Measurements from ENCODE around the gene PHACTR2. TPM values are rescaled to one million over a fixed set of nuclear protein-coding genes. Genes with fewer than 3 reads are reported as not detected.

PHACTR2 gene
- total and polyA plus RNA-seq, 9 donors = 9.8 to 76.2 (median 45.4) TPM

GRCh38 chr6:143694013-143694412 is 16.2 kb downstream of the PHACTR2 start:
- intact Hi-C loops (cut with DNase I) = no loop called here
- H3K4me1 ChIP-seq (ENCODE audit: insufficient read depth) = peaks cover 6% of the 10 kb centered on the region
- DNase-seq = no peak
- H3K27ac ChIP-seq = no peak overlapping the region
- TF ChIP-seq EP300 (IDR thresholded peaks at IDR 0.05) (no peak), POLR2A (IDR thresholded peaks at IDR 0.05) (no peak)
- TF ChIP-seq, protein P1, sequence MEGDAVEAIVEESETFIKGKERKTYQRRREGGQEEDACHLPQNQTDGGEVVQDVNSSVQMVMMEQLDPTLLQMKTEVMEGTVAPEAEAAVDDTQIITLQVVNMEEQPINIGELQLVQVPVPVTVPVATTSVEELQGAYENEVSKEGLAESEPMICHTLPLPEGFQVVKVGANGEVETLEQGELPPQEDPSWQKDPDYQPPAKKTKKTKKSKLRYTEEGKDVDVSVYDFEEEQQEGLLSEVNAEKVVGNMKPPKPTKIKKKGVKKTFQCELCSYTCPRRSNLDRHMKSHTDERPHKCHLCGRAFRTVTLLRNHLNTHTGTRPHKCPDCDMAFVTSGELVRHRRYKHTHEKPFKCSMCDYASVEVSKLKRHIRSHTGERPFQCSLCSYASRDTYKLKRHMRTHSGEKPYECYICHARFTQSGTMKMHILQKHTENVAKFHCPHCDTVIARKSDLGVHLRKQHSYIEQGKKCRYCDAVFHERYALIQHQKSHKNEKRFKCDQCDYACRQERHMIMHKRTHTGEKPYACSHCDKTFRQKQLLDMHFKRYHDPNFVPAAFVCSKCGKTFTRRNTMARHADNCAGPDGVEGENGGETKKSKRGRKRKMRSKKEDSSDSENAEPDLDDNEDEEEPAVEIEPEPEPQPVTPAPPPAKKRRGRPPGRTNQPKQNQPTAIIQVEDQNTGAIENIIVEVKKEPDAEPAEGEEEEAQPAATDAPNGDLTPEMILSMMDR (IDR thresholded peaks at IDR 0.05) = no peak
- no peaks in the 10 kb centered on the region for H3K36me3 ChIP-seq
- WGBS, 3 donors = 92 to 99% (median 93%) methylated on average over 2 of the region's 2 CpGs
- H3K9me3 ChIP-seq = no peaks in the 10 kb centered on the region
- H3K27me3 ChIP-seq = no peaks in the 10 kb centered on the region
- H3K4me3 ChIP-seq = no peak overlapping the region

DNA sequence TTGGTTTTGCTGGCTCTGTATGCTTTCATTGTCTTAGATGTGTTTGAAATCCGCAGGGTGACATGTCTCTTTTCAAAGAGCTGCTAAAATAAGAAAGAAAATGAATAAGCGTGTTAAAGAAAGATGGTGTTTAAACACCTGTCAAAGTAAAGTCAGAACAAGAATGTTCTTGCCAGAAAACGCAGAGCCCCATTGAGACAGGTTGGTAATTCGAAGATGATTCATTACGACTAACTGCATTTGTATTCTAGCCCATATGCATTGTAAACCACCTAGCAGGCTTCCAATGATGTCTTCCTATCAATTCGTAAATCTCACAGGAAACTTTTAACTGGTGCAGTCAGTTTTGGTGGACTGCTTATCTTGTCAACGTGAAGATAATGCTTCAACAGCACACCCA is 16.8 kb downstream of the PHACTR2 start:
- no peaks in the 10 kb centered on the region for H3K36me3 ChIP-seq
- intact Hi-C loops (cut with DNase I) = no loop called here
- TF ChIP-seq, protein P1 (IDR thresholded peaks at IDR 0.05) = no peak
- no peak for TF ChIP-seq EP300 (IDR thresholded peaks at IDR 0.05)
- TF ChIP-seq POLR2A (IDR thresholded peaks at IDR 0.05) = no peak
- no peaks in the 10 kb centered on the region for H3K9me3 ChIP-seq
- DNase-seq = no peak
- H3K4me3 ChIP-seq = no peak overlapping the region
- H3K4me1 ChIP-seq (ENCODE audit: insufficient read depth) = peaks cover 9% of the 10 kb centered on the region
- WGBS, 3 donors = 89 to 95% (median 89%) methylated on average over 7 of the region's 7 CpGs
- H3K27me3 ChIP-seq = no peaks in the 10 kb centered on the region
- no peak overlapping the region for H3K27ac ChIP-seq

DNA sequence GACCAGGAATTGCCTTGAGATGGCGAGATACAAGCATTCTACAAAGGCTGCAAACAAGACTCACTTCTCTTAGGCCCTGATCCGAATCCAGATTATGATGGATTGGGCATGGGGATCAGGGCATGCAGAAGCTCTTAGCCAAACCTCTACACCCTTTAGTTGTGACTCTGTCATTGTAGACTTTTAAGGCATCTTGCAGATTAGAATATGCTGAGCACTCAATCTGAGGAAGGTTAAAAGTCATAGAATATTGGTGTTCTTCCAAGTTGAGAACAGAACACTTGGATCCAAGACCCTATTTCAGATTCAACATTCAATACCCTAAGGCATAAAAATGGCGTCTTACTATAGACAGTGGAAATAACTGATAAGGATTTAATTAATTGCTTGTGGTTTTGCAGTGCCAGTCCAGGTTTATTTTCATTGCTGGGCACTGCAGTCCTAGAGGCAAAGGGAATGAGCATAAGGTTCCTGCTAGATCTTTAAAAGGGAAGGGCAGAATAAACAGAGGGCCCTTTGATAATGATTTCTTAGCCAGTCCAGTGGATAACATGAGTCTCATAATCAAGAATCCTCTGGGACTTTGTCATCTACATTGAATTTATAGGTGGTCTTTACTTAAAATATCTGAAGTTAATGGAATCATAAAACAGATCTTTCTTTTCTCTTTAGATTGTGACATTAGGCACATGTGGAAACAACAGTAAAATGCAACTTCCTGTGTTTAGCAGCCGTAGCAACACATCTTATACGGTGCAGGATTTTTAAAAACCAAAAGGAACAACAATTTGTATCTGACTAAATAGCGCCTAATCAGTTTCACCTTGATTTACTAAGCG is 17.6 kb downstream of the PHACTR2 start:
- no peak for TF ChIP-seq EP300 (IDR thresholded peaks at IDR 0.05)

DNA sequence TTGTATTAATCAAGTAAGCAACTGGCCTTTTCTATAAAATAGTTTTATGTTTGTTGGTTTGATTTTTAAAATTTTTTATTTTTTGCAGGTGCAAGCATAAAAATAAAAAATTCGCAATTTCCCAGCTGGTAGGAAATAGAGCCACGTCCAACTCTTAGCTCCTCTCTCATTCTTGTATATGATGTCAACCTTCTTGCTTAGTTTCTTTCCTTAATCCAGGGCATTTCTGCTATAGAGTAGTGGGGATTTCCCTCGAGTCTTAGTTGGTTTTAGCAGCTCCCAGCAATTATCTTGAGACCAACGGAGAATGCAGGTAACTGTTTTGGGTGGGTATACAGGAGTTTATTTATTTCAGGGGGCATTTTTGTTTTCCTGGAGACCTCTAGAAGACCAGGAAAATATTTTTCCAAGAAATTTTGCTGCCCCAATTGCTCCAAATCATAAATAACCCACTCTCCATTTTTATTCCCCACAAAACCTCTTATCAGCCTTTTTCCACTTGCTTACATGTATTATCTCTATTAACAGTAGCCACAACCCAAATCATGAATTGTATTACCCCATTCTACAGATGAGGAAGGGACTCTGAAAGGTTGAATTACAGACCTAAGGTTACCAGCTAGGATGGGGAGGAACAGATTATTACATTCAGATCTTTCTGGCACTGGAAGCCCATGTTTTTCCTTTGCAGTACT is 18.4 kb downstream of the PHACTR2 start:
- H3K4me1 ChIP-seq (ENCODE audit: insufficient read depth) = peaks cover 13% of the 10 kb centered on the region
- H3K27ac ChIP-seq = no peak overlapping the region
- no peaks in the 10 kb centered on the region for H3K36me3 ChIP-seq
- WGBS, 3 donors = 62 to 77% (median 72%) methylated on average over 4 of the region's 4 CpGs
- no peak for DNase-seq
- intact Hi-C loops (cut with DNase I) = no loop called here
- no peak for TF ChIP-seq EP300 (IDR thresholded peaks at IDR 0.05)
- TF ChIP-seq, protein P1 (IDR thresholded peaks at IDR 0.05) = no peak
- no peak for TF ChIP-seq POLR2A (IDR thresholded peaks at IDR 0.05)
- H3K4me3 ChIP-seq = no peak overlapping the region
- no peaks in the 10 kb centered on the region for H3K27me3 ChIP-seq
- H3K9me3 ChIP-seq = no peaks in the 10 kb centered on the region

More for the DNA sequence above, 17.6 kb downstream of the PHACTR2 start:
- Histone ChIP-seq H3K27ac (no peak overlapping the region), H3K4me1 (ENCODE audit: insufficient read depth) (peaks cover 12% of the 10 kb centered on the region), H3K4me3 (no peak overlapping the region), H3K36me3 (no peaks in the 10 kb centered on the region), H3K27me3 (no peaks in the 10 kb centered on the region), H3K9me3 (no peaks in the 10 kb centered on the region)
- intact Hi-C loops (cut with DNase I) = no loop called here
- WGBS, 3 donors = 68 to 77% (median 76%) methylated on average over 7 of the region's 7 CpGs
- DNase-seq = no peak

DNA sequence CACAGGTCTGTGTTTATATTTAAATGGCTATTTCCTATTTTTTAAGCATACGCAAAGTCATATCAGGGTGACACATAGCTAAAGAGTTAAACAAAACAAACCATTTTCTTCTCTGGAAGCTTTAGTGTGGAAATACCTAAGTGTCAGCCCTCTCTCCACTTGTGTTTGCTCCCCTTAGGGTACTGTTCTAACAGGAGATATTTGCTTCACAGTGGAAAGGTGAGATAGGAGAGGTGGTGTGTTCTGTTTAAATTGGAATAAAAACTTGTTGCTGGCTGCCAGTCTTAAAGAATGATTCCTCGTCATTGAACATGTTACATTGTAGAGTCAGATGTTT is 18.9 kb downstream of the PHACTR2 start:
- TF ChIP-seq, protein P1 (IDR thresholded peaks at IDR 0.05) = no peak
- intact Hi-C loops (cut with DNase I) = no loop called here
- Histone ChIP-seq H3K27ac (no peak overlapping the region), H3K27me3 (no peaks in the 10 kb centered on the region), H3K4me1 (ENCODE audit: insufficient read depth) (peaks cover 16% of the 10 kb centered on the region), H3K9me3 (no peaks in the 10 kb centered on the region), H3K36me3 (no peaks in the 10 kb centered on the region), H3K4me3 (no peak overlapping the region)
- 81 to 90% (median 81%) methylated on average over 2 of the region's 2 CpGs for WGBS, 3 donors
- no peak for DNase-seq

All from ovary (tissue), 9 donors.